ENCODE data around the gene NR0B1. TPM values are rescaled to one million over a fixed set of nuclear protein-coding genes. Genes with fewer than 3 reads are reported as not detected.

Gene NR0B1
- total and polyA plus RNA-seq, 2 donors, result not detected

GRCh38 chrX:30301963-30302362 lies 7.2 kb downstream of the NR0B1 start:
- Histone ChIP-seq H3K27ac (ENCODE audit: low read depth) (no peak overlapping the region), H3K4me3 (ENCODE audit: low read depth, low read length) (no peak overlapping the region), H3K4me1 (ENCODE audit: insufficient read depth) (no peaks in the 10 kb centered on the region), H3K36me3 (ENCODE audit: insufficient read depth) (no peaks in the 10 kb centered on the region)
- no peak for DNase-seq (ENCODE audit: extremely low spot score)
- 23% methylated on average over 5 of the region's 5 CpGs for WGBS

GRCh38 chrX:30301208-30301607 lies 8.0 kb downstream of the NR0B1 start:
- no peaks in the 10 kb centered on the region for H3K36me3 ChIP-seq (ENCODE audit: insufficient read depth)
- H3K4me3 ChIP-seq (ENCODE audit: low read depth, low read length), result no peak overlapping the region
- DNase-seq (ENCODE audit: extremely low spot score), result no peak
- H3K4me1 ChIP-seq (ENCODE audit: insufficient read depth), result no peaks in the 10 kb centered on the region
- H3K27ac ChIP-seq (ENCODE audit: low read depth), result no peak overlapping the region

- Histone ChIP-seq H3K27ac (ENCODE audit: low read depth) (no peak overlapping the region), H3K4me3 (ENCODE audit: low read depth, low read length) (no peak overlapping the region), H3K36me3 (ENCODE audit: insufficient read depth) (no peaks in the 10 kb centered on the region), H3K4me1 (ENCODE audit: insufficient read depth) (no peaks in the 10 kb centered on the region)
- WGBS, result 58% methylated on average over 5 of the region's 5 CpGs
- no peak for DNase-seq (ENCODE audit: extremely low spot score)
These were observed 12.6 kb downstream of the NR0B1 start for GRCh38 chrX:30296408-30297254.

- 73% methylated on average over 3 of the region's 3 CpGs for WGBS
- Histone ChIP-seq H3K4me1 (ENCODE audit: insufficient read depth) (no peaks in the 10 kb centered on the region), H3K27ac (ENCODE audit: low read depth) (no peak overlapping the region), H3K4me3 (ENCODE audit: low read depth, low read length) (no peak overlapping the region), H3K36me3 (ENCODE audit: insufficient read depth) (no peaks in the 10 kb centered on the region)
- DNase-seq (ENCODE audit: extremely low spot score), result no peak
These were observed 25.6 kb downstream of the NR0B1 start for GRCh38 chrX:30283456-30284200.

- Histone ChIP-seq H3K27ac (ENCODE audit: low read depth) (no peak overlapping the region), H3K4me3 (ENCODE audit: low read depth, low read length) (no peak overlapping the region), H3K4me1 (ENCODE audit: insufficient read depth) (no peaks in the 10 kb centered on the region), H3K36me3 (ENCODE audit: insufficient read depth) (no peaks in the 10 kb centered on the region)
- no peak for DNase-seq (ENCODE audit: extremely low spot score)
These were observed 26.7 kb downstream of the NR0B1 start for GRCh38 chrX:30282527-30282926.

- no peak overlapping the region for H3K27ac ChIP-seq (ENCODE audit: low read depth)
- no peak for DNase-seq (ENCODE audit: extremely low spot score)
- 61% methylated on average over 1 of the region's 1 CpG for WGBS
- no peaks in the 10 kb centered on the region for H3K4me1 ChIP-seq (ENCODE audit: insufficient read depth)
- no peak overlapping the region for H3K4me3 ChIP-seq (ENCODE audit: low read depth, low read length)
- H3K36me3 ChIP-seq (ENCODE audit: insufficient read depth), result no peaks in the 10 kb centered on the region
These were observed 28.8 kb downstream of the NR0B1 start for GRCh38 chrX:30280428-30280827.

GRCh38 chrX:30278365-30278764 lies 30.8 kb downstream of the NR0B1 start:
- Histone ChIP-seq H3K4me1 (ENCODE audit: insufficient read depth) (no peaks in the 10 kb centered on the region), H3K36me3 (ENCODE audit: insufficient read depth) (no peaks in the 10 kb centered on the region), H3K27ac (ENCODE audit: low read depth) (no peak overlapping the region), H3K4me3 (ENCODE audit: low read depth, low read length) (no peak overlapping the region)
- no peak for DNase-seq (ENCODE audit: extremely low spot score)
- 84% methylated on average over 1 of the region's 1 CpG for WGBS

- DNase-seq (ENCODE audit: extremely low spot score), result no peak
- Histone ChIP-seq H3K27ac (ENCODE audit: low read depth) (no peak overlapping the region), H3K4me3 (ENCODE audit: low read depth, low read length) (no peak overlapping the region), H3K4me1 (ENCODE audit: insufficient read depth) (no peaks in the 10 kb centered on the region), H3K36me3 (ENCODE audit: insufficient read depth) (no peaks in the 10 kb centered on the region)
- 24% methylated on average over 1 of the region's 1 CpG for WGBS
These were observed 33.7 kb downstream of the NR0B1 start for GRCh38 chrX:30275498-30275897.

- DNase-seq (ENCODE audit: extremely low spot score), result no peak
- Histone ChIP-seq H3K4me1 (ENCODE audit: insufficient read depth) (no peaks in the 10 kb centered on the region), H3K4me3 (ENCODE audit: low read depth, low read length) (no peak overlapping the region), H3K36me3 (ENCODE audit: insufficient read depth) (no peaks in the 10 kb centered on the region), H3K27ac (ENCODE audit: low read depth) (no peak overlapping the region)
- 91% methylated on average over 3 of the region's 3 CpGs for WGBS
These were observed 38.6 kb downstream of the NR0B1 start for GRCh38 chrX:30270639-30271038.

- Histone ChIP-seq H3K27ac (ENCODE audit: low read depth) (no peak overlapping the region), H3K36me3 (ENCODE audit: insufficient read depth) (no peaks in the 10 kb centered on the region), H3K4me1 (ENCODE audit: insufficient read depth) (no peaks in the 10 kb centered on the region), H3K4me3 (ENCODE audit: low read depth, low read length) (no peak overlapping the region)
- no peak for DNase-seq (ENCODE audit: extremely low spot score)
- WGBS, result 91% methylated on average over 1 of the region's 1 CpG
These were observed 46.4 kb downstream of the NR0B1 start for GRCh38 chrX:30262763-30263162.

- no peaks in the 10 kb centered on the region for H3K4me1 ChIP-seq (ENCODE audit: insufficient read depth)
- H3K36me3 ChIP-seq (ENCODE audit: insufficient read depth), result no peaks in the 10 kb centered on the region
- DNase-seq (ENCODE audit: extremely low spot score), result no peak
- no peak overlapping the region for H3K27ac ChIP-seq (ENCODE audit: low read depth)
- no peak overlapping the region for H3K4me3 ChIP-seq (ENCODE audit: low read depth, low read length)
These were observed 48.2 kb downstream of the NR0B1 start for GRCh38 chrX:30261012-30261411.

- no peak overlapping the region for H3K27ac ChIP-seq (ENCODE audit: low read depth)
These were observed 49.3 kb downstream of the NR0B1 start for GRCh38 chrX:30259927-30260326.

More at GRCh38 chrX:30259927-30260326, 49.3 kb downstream of the NR0B1 start:
- DNase-seq (ENCODE audit: extremely low spot score), result no peak
- Histone ChIP-seq H3K4me1 (ENCODE audit: insufficient read depth) (no peaks in the 10 kb centered on the region), H3K4me3 (ENCODE audit: low read depth, low read length) (no peak overlapping the region), H3K36me3 (ENCODE audit: insufficient read depth) (no peaks in the 10 kb centered on the region)
- WGBS, result 66% methylated on average over 2 of the region's 2 CpGs
